RPMI8226 (cell line): ENCODE data around the gene SLC39A5.
"Not testable (repeated sequence)": the region's sequence is repeated elsewhere in the genome, so short reads cannot be mapped to it uniquely, and the experiment has no call there.

ENCODE experiments used
- DNase-seq: peaks from one replicate; pipeline ENCODE4 v3.0.0-alpha.2; 2015

SLC39A5 gene

GRCh38 chr12:56229916-56230431 lies at the start of gene SLC39A5:
TSS of gene SLC39A5 (plus strand) at chr12:56230051. CDS start at chr12:56231275, 1,224 bp downstream.
- DNase-seq, result no peak

- no peak for DNase-seq
Measured at GRCh38 chr12:56186957-56187356, 42.9 kb upstream of the SLC39A5 start.

GRCh38 chr12:56188131-56188777 lies 41.6 kb upstream of the SLC39A5 start:
- DNase-seq, result no peak

GRCh38 chr12:56188778-56189098 lies 41.1 kb upstream of the SLC39A5 start:
- DNase-seq, result peak; percentile 30

GRCh38 chr12:56189099-56189917 lies 40.5 kb upstream of the SLC39A5 start, which contains the start of gene SMARCC2:
TSS of gene SMARCC2 (minus strand) at chr12:56189483. CDS start at chr12:56189461, 22 bp downstream.
- DNase-seq, result peak; percentile 91

GRCh38 chr12:56189918-56190694 lies 39.7 kb upstream of the SLC39A5 start:
- peak; percentile 87 for DNase-seq

- no peak for DNase-seq
Measured at GRCh38 chr12:56190695-56191155, 39.1 kb upstream of the SLC39A5 start.

- DNase-seq, result no peak
Measured at GRCh38 chr12:56192582-56192981, 37.3 kb upstream of the SLC39A5 start.

GRCh38 chr12:56193025-56193578 lies 36.7 kb upstream of the SLC39A5 start:
- peak; percentile 90 for DNase-seq

GRCh38 chr12:56196818-56197550 lies 32.9 kb upstream of the SLC39A5 start:
- not testable (repeated sequence) for DNase-seq

- DNase-seq, result no peak
Measured at GRCh38 chr12:56197921-56198635, 31.8 kb upstream of the SLC39A5 start.

- DNase-seq, result no peak
Measured at GRCh38 chr12:56198836-56199235, 31.0 kb upstream of the SLC39A5 start.

GRCh38 chr12:56202366-56202765 lies 27.5 kb upstream of the SLC39A5 start:
- no peak for DNase-seq

GRCh38 chr12:56202838-56203237 lies 27.0 kb upstream of the SLC39A5 start:
- DNase-seq, result no peak

GRCh38 chr12:56204275-56204674 lies 25.6 kb upstream of the SLC39A5 start:
- DNase-seq, result no peak

GRCh38 chr12:56205445-56205844 lies 24.4 kb upstream of the SLC39A5 start:
- DNase-seq, result no peak

- DNase-seq, result peak; percentile 53
Measured at GRCh38 chr12:56206452-56207166, 23.2 kb upstream of the SLC39A5 start.

GRCh38 chr12:56208006-56208405 lies 21.8 kb upstream of the SLC39A5 start:
- DNase-seq, result no peak

GRCh38 chr12:56212361-56212760 lies 17.5 kb upstream of the SLC39A5 start:
- DNase-seq, result no peak

- no peak for DNase-seq
Measured at GRCh38 chr12:56213878-56214277, 16.0 kb upstream of the SLC39A5 start.

- no peak for DNase-seq
Measured at GRCh38 chr12:56216461-56216860, 13.4 kb upstream of the SLC39A5 start.
